Endothelial cell of umbilical vein (primary cell): ENCODE results near the gene ITGA1.

Experiments used
- EZH2 ChIP-seq: IDR thresholded peaks from 2 replicates; pipeline ENCODE4 v1.6.1; 2012; ENCODE audit warnings: borderline replicate concordance, low read depth, mild to moderate bottlenecking, moderate library complexity, low read length, inconsistent platforms; ENCODE audit not compliant: severe bottlenecking
- MYC ChIP-seq: IDR thresholded peaks from one replicate; pipeline ENCODE4 v1.6.1; 2011; ENCODE audit warnings: mild to moderate bottlenecking, low read depth, low read length
- POLR2AphosphoS5 ChIP-seq: IDR thresholded peaks from 2 replicates; pipeline ENCODE4 v1.6.1; 2012; ENCODE audit warnings: low read depth, mild to moderate bottlenecking, control low read depth, low read length, moderate library complexity; ENCODE audit not compliant: insufficient read depth
- TF ChIP-seq, protein P1 (sequence below), 2 donors: IDR thresholded peaks; 1 replicate in 1 of 2; 2 replicates in 1 of 2; pipeline ENCODE4 v1.5.1; 2011; ENCODE audit warnings: low read length in 2 of 2, mild to moderate bottlenecking in 2 of 2, moderate library complexity in 2 of 2, control low read depth in 1 of 2, inconsistent platforms in 1 of 2, low read depth in 1 of 2; ENCODE audit not compliant: insufficient read depth in 1 of 2; ENCODE audit errors: extremely low read depth in 1 of 2

DNA sequence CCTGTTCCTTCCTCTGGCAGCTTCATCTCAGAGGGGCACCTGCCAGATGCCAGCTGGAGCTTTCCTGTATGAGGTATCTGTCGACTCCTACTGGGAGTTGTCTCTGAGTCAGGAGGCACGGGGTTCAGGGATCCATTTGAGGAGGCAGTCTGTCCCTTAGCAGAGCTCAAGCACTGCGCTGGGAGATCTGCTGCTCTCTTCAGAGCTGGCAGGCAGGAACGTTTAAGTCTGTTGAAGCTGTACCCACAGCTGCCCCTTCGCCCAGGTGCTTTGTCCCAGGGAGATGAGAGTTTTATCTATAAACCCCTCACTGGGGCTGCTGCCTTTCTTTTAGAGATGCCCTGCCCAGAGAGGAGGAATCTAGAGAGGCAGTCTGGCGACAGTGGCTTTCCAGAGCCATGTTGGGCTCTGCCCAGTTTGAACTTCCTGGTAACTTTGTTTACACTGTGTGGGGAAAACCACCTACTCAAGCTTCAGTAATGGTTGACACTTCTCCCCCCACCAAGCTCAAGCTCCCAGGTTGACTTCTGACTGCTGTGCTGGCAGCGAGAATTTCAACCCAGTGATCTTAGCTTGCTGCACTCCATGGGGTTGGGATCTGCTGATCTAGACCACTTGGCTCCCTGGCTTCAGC, 189.7 kb downstream of the ITGA1 start:
- TF ChIP-seq POLR2AphosphoS5 (no peak), EZH2 (no peak), MYC (no peak)
- TF ChIP-seq, protein P1, sequence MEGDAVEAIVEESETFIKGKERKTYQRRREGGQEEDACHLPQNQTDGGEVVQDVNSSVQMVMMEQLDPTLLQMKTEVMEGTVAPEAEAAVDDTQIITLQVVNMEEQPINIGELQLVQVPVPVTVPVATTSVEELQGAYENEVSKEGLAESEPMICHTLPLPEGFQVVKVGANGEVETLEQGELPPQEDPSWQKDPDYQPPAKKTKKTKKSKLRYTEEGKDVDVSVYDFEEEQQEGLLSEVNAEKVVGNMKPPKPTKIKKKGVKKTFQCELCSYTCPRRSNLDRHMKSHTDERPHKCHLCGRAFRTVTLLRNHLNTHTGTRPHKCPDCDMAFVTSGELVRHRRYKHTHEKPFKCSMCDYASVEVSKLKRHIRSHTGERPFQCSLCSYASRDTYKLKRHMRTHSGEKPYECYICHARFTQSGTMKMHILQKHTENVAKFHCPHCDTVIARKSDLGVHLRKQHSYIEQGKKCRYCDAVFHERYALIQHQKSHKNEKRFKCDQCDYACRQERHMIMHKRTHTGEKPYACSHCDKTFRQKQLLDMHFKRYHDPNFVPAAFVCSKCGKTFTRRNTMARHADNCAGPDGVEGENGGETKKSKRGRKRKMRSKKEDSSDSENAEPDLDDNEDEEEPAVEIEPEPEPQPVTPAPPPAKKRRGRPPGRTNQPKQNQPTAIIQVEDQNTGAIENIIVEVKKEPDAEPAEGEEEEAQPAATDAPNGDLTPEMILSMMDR (IDR thresholded peaks at IDR 0.05; ENCODE audit: extremely low read depth in 1 of 2, insufficient read depth in 1 of 2, low read depth in 1 of 2, low read length in 2 of 2), result no peak
